Panc1 (cell line): ENCODE results near the gene CCDC12.

ENCODE experiments used
- CTCF ChIP-seq: fragments of 450-650 bp; IDR thresholded peaks from 2 replicates; pipeline ENCODE4 v1.5.1; 2017; ENCODE audit warnings: mild to moderate bottlenecking
- REST ChIP-seq, 2 experiments: IDR thresholded peaks; 2 replicates each; pipeline ENCODE4 v1.6.1; 2011 to 2012; ENCODE audit warnings: low read depth in 2 of 2, control low read depth in 1 of 2, low read length in 1 of 2, mild to moderate bottlenecking in 1 of 2, moderate library complexity in 1 of 2; ENCODE audit not compliant: insufficient read depth in 1 of 2
- TCF7L2 ChIP-seq: IDR thresholded peaks from 2 replicates; pipeline ENCODE4 v1.6.1; 2011; ENCODE audit warnings: mild to moderate bottlenecking, low read depth, low read length, inconsistent platforms

- TF ChIP-seq CTCF, result no peak
- TF ChIP-seq TCF7L2, result no peak
- TF ChIP-seq REST (IDR thresholded peaks at IDR 0.05; ENCODE audit: insufficient read depth in 1 of 2, low read depth in 2 of 2, low read length in 1 of 2), result no peak
Observed at GRCh38 chr3:46891132-46891531, 85.4 kb downstream of the CCDC12 start.
